Measurements from ENCODE around the gene OR6S1.

- TF ChIP-seq, protein P1, sequence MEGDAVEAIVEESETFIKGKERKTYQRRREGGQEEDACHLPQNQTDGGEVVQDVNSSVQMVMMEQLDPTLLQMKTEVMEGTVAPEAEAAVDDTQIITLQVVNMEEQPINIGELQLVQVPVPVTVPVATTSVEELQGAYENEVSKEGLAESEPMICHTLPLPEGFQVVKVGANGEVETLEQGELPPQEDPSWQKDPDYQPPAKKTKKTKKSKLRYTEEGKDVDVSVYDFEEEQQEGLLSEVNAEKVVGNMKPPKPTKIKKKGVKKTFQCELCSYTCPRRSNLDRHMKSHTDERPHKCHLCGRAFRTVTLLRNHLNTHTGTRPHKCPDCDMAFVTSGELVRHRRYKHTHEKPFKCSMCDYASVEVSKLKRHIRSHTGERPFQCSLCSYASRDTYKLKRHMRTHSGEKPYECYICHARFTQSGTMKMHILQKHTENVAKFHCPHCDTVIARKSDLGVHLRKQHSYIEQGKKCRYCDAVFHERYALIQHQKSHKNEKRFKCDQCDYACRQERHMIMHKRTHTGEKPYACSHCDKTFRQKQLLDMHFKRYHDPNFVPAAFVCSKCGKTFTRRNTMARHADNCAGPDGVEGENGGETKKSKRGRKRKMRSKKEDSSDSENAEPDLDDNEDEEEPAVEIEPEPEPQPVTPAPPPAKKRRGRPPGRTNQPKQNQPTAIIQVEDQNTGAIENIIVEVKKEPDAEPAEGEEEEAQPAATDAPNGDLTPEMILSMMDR (IDR thresholded peaks at IDR 0.05; ENCODE audit: poor library complexity): no peak
- TF ChIP-seq EZH2phosphoT487 (IDR thresholded peaks at IDR 0.05; ENCODE audit: low read depth, severe bottlenecking, unreplicated experiment): no peak
- TF ChIP-seq EZH2 (IDR thresholded peaks at IDR 0.05; ENCODE audit: borderline replicate concordance): no peak
Observed at GRCh38 chr14:20610002-20610765, 31.3 kb downstream of the OR6S1 start.

All from hepatocyte (in vitro differentiated cells).